Measurements from ENCODE around the gene RCBTB1.
"Not testable (repeated sequence)": the region's sequence is repeated elsewhere in the genome, so short reads cannot be mapped to it uniquely, and the experiment has no call there.

The RCBTB1 gene

DNA sequence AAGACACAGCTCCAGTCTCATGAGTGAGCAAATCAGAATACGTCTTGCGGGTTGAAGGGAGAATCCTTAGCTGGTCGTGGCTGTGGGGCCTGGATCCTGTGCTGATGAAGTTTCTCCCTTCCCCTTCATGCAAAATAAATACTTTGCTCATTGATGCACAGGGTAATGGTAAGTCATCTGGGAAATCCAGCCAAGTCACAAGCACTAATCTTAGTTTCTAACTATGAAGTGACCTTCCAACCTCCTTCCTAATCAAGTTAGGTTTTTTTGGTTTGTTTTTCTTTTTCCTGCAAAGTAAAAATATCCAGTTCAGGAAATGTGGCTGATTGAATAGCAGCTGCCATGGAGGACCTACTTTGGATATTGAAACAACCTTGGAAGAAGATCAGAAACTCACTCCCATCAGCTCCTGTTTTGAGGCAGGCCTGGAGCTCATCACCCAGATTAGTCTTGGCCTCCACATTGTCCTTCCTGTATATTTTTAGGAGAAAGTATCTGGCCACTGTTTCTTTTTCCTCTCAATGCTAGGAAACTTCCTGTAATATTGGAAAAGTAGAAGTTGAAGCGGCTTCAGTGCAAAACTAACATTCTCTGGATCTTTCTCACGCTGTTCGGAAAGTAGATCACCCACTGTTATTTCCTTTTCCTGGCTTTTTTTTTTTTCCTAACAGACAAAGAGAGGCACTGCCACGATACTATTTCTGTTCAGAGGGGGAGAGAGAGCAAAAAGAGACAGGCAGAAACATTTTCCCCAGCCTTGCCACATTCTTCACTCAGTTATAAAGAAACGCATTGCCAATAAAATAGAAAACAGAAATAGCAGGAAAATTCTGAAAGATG is 30.7 kb upstream of the RCBTB1 start:
- no peak for TF ChIP-seq CTCF (IDR thresholded peaks at IDR 0.05; ENCODE audit: control insufficient read depth, extremely low read depth, insufficient read depth)
- no peak for DNase-seq (ENCODE audit: low read depth)
- H3K4me3 ChIP-seq (ENCODE audit: low read depth, low read length), result no peak overlapping the region

DNA sequence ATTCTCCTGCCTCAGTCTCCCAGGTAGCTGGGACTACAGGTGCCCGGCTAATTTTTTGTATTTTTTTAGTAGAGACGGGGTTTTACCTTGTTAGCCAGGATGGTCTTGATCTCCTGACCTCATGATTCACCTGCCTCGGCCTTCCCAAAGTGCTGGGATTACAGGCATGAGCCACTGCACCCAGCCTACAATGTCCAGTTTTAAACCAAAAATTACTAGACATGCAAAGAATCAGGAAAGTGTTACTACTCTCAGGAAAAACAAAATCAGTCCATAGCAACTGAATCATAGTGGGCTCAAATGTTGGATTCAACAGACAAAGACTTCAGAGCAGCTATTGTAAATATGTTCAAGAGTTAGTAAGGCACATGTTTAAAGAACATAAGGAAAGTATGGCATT is 26.7 kb upstream of the RCBTB1 start:
- not testable (repeated sequence) for H3K4me3 ChIP-seq (ENCODE audit: low read depth, low read length); DNase-seq (ENCODE audit: low read depth)

DNA sequence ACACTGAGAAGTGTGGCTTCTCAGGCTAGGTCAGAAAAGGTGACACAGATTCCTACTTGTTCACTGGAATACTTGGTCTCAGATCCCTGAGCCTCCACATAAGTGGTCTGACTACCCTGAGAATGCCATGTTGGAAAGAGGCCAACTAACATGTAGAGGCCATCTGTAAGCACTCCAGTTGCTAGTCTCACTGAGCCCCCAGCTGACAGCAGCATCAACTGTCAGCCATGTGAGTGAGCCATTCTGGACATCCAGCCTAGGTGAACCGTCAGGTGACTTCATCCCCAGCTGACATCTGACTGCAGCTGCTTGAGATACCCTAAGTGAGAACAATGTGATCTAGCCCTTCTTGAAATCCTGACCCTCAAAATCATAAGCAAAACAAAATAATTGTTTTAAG is 24.8 kb upstream of the RCBTB1 start:
- no peak for DNase-seq (ENCODE audit: low read depth)
- no peak for TF ChIP-seq CTCF (IDR thresholded peaks at IDR 0.05; ENCODE audit: control insufficient read depth, extremely low read depth, insufficient read depth)
- H3K4me3 ChIP-seq (ENCODE audit: low read depth, low read length), result no peak overlapping the region

DNA sequence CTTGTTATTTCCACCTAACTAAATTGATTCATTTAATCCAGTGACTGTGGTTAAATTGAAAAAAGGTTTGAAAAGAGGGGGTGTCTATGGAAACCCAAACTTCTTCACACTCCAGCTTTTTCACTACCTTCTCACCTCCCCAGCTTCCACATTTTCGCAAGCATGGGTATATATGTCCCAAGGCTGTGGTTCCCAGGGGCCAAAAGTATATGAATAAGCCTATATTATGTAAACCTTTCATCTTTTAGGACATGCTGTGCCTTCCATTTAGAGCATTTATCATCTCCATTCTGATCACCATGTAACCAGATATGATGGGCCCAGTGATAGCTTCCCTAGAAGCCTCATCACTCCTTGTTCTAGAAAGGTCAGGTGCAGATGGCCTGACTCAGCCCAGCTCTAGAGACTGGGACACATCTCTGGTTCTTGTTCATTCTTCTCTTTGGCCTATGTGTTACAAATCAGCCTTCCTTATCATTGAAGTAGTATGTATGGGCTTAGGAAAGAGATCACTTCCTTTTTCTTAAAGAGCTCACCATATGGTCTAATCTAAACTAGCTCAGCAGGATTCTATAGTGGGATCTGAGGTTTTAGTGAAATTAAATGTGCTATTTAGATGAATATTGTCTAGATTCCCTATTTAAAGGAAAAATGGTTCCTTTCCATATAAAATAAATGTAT is 23.4 kb upstream of the RCBTB1 start:
- no peak for TF ChIP-seq CTCF (IDR thresholded peaks at IDR 0.05; ENCODE audit: control insufficient read depth, extremely low read depth, insufficient read depth)
- no peak for DNase-seq (ENCODE audit: low read depth)
- H3K4me3 ChIP-seq (ENCODE audit: low read depth, low read length), result no peak overlapping the region

DNA sequence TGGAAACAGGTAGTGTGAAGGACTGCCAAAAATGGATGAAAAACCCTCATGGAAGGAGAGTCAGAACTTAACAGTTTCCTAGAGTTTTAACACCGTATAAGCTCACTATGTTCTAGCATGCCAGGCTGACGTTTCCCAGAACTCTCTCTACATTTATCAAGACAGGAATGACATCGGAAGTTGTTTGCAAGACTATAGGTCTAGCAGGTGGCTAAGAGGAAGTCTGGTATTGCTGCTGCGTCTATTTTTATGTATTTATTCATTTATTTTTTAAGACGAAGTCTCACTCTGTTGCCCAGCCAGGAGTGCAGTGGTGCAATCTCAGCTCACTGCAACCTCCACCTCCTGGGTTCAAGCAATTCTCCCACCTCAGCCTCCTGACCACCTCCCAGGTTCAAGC is 22.4 kb upstream of the RCBTB1 start:
- TF ChIP-seq CTCF (IDR thresholded peaks at IDR 0.05; ENCODE audit: control insufficient read depth, extremely low read depth, insufficient read depth), result no peak
- no peak for DNase-seq (ENCODE audit: low read depth)
- H3K4me3 ChIP-seq (ENCODE audit: low read depth, low read length), result no peak overlapping the region

- peak; percentile 64 for DNase-seq (ENCODE audit: low read depth)
- peak; percentile 86 for TF ChIP-seq CTCF (IDR thresholded peaks at IDR 0.05; ENCODE audit: control insufficient read depth, extremely low read depth, insufficient read depth)
These were observed 21.6 kb upstream of the RCBTB1 start for GRCh38 chr13:49606747-49607648.

DNA sequence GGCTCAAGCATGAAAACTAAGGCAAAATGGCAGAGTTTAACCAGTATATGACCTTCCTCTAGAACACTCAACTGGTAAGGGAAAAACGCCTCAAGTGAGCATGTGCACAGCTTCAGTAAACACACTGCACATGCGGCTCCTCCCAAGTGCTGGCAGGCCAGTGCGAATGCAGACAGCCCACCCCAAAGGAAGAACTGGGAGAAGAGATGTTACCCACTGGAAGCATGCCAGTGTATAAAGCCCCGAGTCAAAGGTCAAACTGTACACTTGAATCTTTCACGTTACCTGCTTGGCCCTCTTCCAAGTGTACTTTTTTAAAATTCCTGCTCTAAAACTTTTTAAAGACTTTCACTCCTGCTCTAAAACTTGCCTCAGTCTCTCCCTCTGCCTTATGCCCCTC is 19.2 kb upstream of the RCBTB1 start:
- H3K4me3 ChIP-seq (ENCODE audit: low read depth, low read length), result no peak overlapping the region
- no peak for TF ChIP-seq CTCF (IDR thresholded peaks at IDR 0.05; ENCODE audit: control insufficient read depth, extremely low read depth, insufficient read depth)
- DNase-seq (ENCODE audit: low read depth), result no peak

More at GRCh38 chr13:49606747-49607648, 21.6 kb upstream of the RCBTB1 start:
- peak overlapping the region; percentile 18; the same call in 1 of the 2 replicates for H3K4me3 ChIP-seq (ENCODE audit: low read depth, low read length)

- not testable (repeated sequence) for H3K4me3 ChIP-seq (ENCODE audit: low read depth, low read length); DNase-seq (ENCODE audit: low read depth)
These were observed 17.3 kb upstream of the RCBTB1 start for GRCh38 chr13:49602615-49603014.

All from LNCaP clone FGC (cell line).